Vagina (tissue), 2 donors: ENCODE measurements around the gene WWC2. TPM values are rescaled to one million over a fixed set of nuclear protein-coding genes. Genes with fewer than 3 reads are reported as not detected.

Experiments
- DNase-seq, 2 donors: peaks; one replicate each; pipeline ENCODE4 v3.0.0-alpha.2; 2017; ENCODE audit errors: extremely low spot score in 2 of 2
- H3K27ac ChIP-seq: fragments of 200-600 bp; sonication (generic); one replicate; pipeline ENCODE4 v1.5.1; 2019
- H3K27me3 ChIP-seq: fragments of 200-600 bp; sonication (generic); one replicate; pipeline ENCODE4 v1.5.1; 2019
- H3K36me3 ChIP-seq, 2 donors: fragments of 200-600 bp; sonication (generic); one replicate each; pipeline ENCODE4 v1.5.1; 2017 to 2019
- H3K4me1 ChIP-seq: fragments of 200-600 bp; sonication (generic); one replicate; pipeline ENCODE4 v1.5.1; 2019
- H3K4me3 ChIP-seq, 2 donors: fragments of 200-600 bp; sonication (generic); 1 replicate in 1 of 2; 2 replicates in 1 of 2; pipeline ENCODE4 v1.5.1; 2016 to 2019
- H3K9me3 ChIP-seq: fragments of 200-600 bp; sonication (generic); one replicate; pipeline ENCODE4 v1.5.1; 2019
- CTCF ChIP-seq, 3 experiments: fragments of 450-650 bp in 2 of 3; fragments of 200-600 bp in 1 of 3; sonication (generic) in 1 of 3; IDR thresholded peaks; one replicate each; pipeline ENCODE4 v1.5.1; 2017 to 2019; ENCODE audit warnings: antibody characterized with exemption in 3 of 3, mild to moderate bottlenecking in 2 of 3, moderate library complexity in 2 of 3
- POLR2A ChIP-seq, 2 donors: fragments of 450-650 bp; IDR thresholded peaks; one replicate each; pipeline ENCODE4 v1.6.1; 2017; ENCODE audit warnings: antibody characterized with exemption in 2 of 2, mild to moderate bottlenecking in 2 of 2, moderate library complexity in 2 of 2
- POLR2AphosphoS5 ChIP-seq, 2 donors: sonication (generic); formaldehyde crosslinking; IDR thresholded peaks; one replicate each; pipeline ENCODE4 v1.9.0; 2017; ENCODE audit warnings: antibody characterized with exemption in 2 of 2, mild to moderate bottlenecking in 2 of 2, low read depth in 1 of 2; ENCODE audit not compliant: insufficient read depth in 1 of 2
- intact Hi-C: fragments of 100-400 bp; cut with DNase I; formaldehyde crosslinking; loops from one replicate; pipeline ENCODE4 v1.15.1; 2023
- total RNA-seq: library from RNA; depleted of rRNA; stranded (reverse); fragments of >200 nt; gene quantifications from one replicate; pipeline ENCODE4 v1.2.3, GENCODE V29; 2016

The WWC2 gene
- 24.3 TPM for total RNA-seq

GRCh38 chr4:183098723-183099536 lies at the start of gene WWC2:
Gene WWC2 (plus strand): TSS chr4:183099257. CDS start chr4:183099492, 235 bp downstream.
- intact Hi-C loops = no loop called here
- Histone ChIP-seq H3K27me3 (no peaks in the 10 kb centered on the region), H3K36me3 (no peaks in the 10 kb centered on the region), H3K27ac (peak within 1 kb of the TSS; percentile 95), H3K4me3 (peak within 1 kb of the TSS; percentile 64 to 88), H3K9me3 (no peaks in the 10 kb centered on the region), H3K4me1 (peaks cover 15% of the 10 kb centered on the region)
- TF ChIP-seq POLR2AphosphoS5 (IDR thresholded peaks at IDR 0.05; ENCODE audit: insufficient read depth in 1 of 2, low read depth in 1 of 2) = peak; percentile 27 to 89
- peak; percentile 6 to 70 for TF ChIP-seq POLR2A (IDR thresholded peaks at IDR 0.05)
- TF ChIP-seq CTCF (IDR thresholded peaks at IDR 0.05) = no peak
- peak in 1 of 2 donors; percentile 93 for DNase-seq

GRCh38 chr4:183053681-183054080 lies 45.4 kb upstream of the WWC2 start:
- intact Hi-C loops = no loop called here
- TF ChIP-seq POLR2AphosphoS5 (IDR thresholded peaks at IDR 0.05; ENCODE audit: insufficient read depth in 1 of 2, low read depth in 1 of 2) (no peak), CTCF (IDR thresholded peaks at IDR 0.05) (no peak), POLR2A (IDR thresholded peaks at IDR 0.05) (no peak)

GRCh38 chr4:183057255-183057654 lies 41.8 kb upstream of the WWC2 start:
- no peak overlapping the region for H3K27ac ChIP-seq
- H3K27me3 ChIP-seq = no peaks in the 10 kb centered on the region
- no peaks in the 10 kb centered on the region for H3K4me1 ChIP-seq
- no peak for TF ChIP-seq POLR2AphosphoS5 (IDR thresholded peaks at IDR 0.05; ENCODE audit: insufficient read depth in 1 of 2, low read depth in 1 of 2)
- no peak for TF ChIP-seq POLR2A (IDR thresholded peaks at IDR 0.05)
- no peak for TF ChIP-seq CTCF (IDR thresholded peaks at IDR 0.05)
- no peaks in the 10 kb centered on the region for H3K36me3 ChIP-seq
- H3K9me3 ChIP-seq = no peaks in the 10 kb centered on the region
- no peak for DNase-seq
- H3K4me3 ChIP-seq = no peak overlapping the region
- intact Hi-C loops = no loop called here

More at GRCh38 chr4:183053681-183054080, 45.4 kb upstream of the WWC2 start:
- Histone ChIP-seq H3K36me3 (no peaks in the 10 kb centered on the region), H3K27me3 (no peaks in the 10 kb centered on the region), H3K9me3 (no peaks in the 10 kb centered on the region), H3K4me1 (no peaks in the 10 kb centered on the region), H3K27ac (no peak overlapping the region), H3K4me3 (no peak overlapping the region)
- DNase-seq = no peak

GRCh38 chr4:183059797-183060196 lies 39.3 kb upstream of the WWC2 start:
- no peak overlapping the region for H3K4me3 ChIP-seq
- H3K27ac ChIP-seq = no peak overlapping the region
- no peaks in the 10 kb centered on the region for H3K9me3 ChIP-seq
- no peaks in the 10 kb centered on the region for H3K36me3 ChIP-seq
- no peak for DNase-seq
- no peaks in the 10 kb centered on the region for H3K4me1 ChIP-seq
- intact Hi-C loops = no loop called here
- H3K27me3 ChIP-seq = no peaks in the 10 kb centered on the region
- TF ChIP-seq CTCF (IDR thresholded peaks at IDR 0.05) (no peak), POLR2AphosphoS5 (IDR thresholded peaks at IDR 0.05; ENCODE audit: insufficient read depth in 1 of 2, low read depth in 1 of 2) (no peak), POLR2A (IDR thresholded peaks at IDR 0.05) (no peak)

- intact Hi-C loops = no loop called here
- no peak for DNase-seq
Measured at GRCh38 chr4:183068502-183068901, 30.6 kb upstream of the WWC2 start.

More at GRCh38 chr4:183068502-183068901, 30.6 kb upstream of the WWC2 start:
- H3K4me3 ChIP-seq = no peak overlapping the region
- no peaks in the 10 kb centered on the region for H3K27me3 ChIP-seq
- H3K27ac ChIP-seq = no peak overlapping the region
- no peaks in the 10 kb centered on the region for H3K36me3 ChIP-seq
- no peaks in the 10 kb centered on the region for H3K9me3 ChIP-seq
- no peaks in the 10 kb centered on the region for H3K4me1 ChIP-seq
- TF ChIP-seq POLR2AphosphoS5 (IDR thresholded peaks at IDR 0.05; ENCODE audit: insufficient read depth in 1 of 2, low read depth in 1 of 2) (no peak), CTCF (IDR thresholded peaks at IDR 0.05) (no peak), POLR2A (IDR thresholded peaks at IDR 0.05) (no peak)
